ENCODE results near the gene UTY.

Gene UTY

DNA sequence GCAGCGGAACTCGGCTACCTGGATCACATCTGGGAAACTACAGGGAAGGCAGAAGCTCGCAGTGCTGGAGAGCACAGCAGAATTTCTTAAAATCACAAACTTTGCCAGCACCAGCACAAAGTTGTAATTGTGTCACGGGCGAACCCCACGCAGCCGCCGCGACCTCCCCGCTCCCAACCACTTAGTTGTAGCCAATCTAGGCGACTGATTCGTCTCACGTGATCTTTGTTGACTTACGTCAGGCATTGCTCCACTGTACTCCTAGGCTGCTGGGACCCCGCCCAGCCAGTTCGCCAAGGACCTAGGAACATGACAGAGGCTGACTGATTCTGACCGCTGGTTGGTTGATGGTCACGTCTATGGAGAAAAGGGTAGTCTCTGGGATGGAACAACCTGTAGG, at the start of gene UTY:
Gene UTY (minus strand): TSS at position 206 of the 400 bp plus-strand sequence. CDS start 368 bp downstream, outside the sequence.
- no peak for DNase-seq (ENCODE audit: low read depth)

DNA sequence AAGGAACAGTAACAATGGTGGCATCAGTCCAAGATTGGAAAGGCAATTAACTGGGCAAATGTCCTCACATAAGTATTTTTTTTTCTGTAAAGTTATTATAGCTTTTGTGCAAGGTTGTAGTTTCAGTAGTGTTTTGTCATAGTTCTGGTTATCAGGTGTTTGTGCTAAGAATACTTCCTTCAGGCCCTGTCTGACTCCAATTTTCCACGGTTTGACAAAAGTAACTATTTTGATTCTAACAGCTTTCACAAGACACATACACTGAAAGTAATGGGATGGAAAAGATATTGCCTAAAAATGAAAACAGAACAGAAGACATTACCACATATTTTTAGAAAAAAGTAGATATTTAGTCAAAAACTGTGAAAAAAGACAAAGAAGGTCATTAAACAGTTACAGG, 40.6 kb upstream of the UTY start:
- DNase-seq (ENCODE audit: low read depth), result no peak

GRCh38 chrY:13501215-13501614, 21.4 kb upstream of the UTY start:
- DNase-seq (ENCODE audit: low read depth), result no peak

- no peak for DNase-seq (ENCODE audit: low read depth)
Observed at GRCh38 chrY:13493737-13494136, 13.9 kb upstream of the UTY start.

- no peak for DNase-seq (ENCODE audit: low read depth)
Observed at GRCh38 chrY:13492408-13492807, 12.6 kb upstream of the UTY start.

DNA sequence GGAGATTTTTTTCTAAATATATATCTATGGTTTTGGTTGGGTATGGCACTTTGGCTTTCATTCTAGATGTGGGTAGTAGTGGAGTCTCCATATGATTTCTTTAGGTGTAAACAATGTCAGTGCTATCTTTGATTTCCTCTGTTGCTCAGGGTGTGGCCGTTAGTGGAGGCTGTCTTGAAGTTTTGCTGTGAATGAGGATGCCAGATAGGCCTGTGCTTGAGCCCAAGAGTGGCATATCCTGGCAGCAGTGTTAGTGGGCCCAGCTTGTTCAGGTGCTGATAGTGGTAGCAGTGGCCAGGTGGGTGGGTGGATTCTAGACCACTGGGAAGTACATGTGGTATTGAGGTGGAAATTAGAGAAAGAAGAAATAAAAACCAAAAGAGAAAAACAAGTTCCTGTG, 8.9 kb upstream of the UTY start:
- no peak for DNase-seq (ENCODE audit: low read depth)

DNA sequence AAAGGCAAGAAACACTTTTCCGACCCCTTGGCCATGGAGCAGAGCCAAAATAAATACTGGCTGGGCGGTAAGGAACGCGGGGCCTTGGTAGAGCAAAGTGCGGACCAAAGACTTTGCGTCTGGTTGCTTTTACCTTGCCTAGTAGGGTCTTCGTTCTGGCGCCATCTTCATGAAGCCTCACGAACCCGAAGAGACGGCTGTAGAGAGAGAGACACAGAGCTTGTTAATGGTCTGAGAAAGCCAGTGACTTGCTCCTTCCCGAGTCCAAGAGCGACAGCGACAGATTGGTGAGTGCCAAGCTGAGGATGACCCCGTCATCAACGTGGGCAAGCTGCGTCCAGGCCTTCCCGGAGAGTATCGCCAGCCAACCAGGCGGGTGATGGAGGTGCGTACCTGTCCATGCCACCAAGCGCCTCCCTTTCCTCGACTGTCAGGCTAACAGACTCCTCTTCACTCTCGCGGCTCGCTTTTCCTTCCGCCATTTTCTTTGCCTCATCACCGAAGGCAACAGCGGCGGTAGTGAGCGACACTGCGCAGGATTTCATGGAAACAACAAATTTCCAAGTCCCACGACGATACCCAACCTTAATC, 617 bp downstream of the UTY start:
- DNase-seq (ENCODE audit: low read depth), result no peak

DNA sequence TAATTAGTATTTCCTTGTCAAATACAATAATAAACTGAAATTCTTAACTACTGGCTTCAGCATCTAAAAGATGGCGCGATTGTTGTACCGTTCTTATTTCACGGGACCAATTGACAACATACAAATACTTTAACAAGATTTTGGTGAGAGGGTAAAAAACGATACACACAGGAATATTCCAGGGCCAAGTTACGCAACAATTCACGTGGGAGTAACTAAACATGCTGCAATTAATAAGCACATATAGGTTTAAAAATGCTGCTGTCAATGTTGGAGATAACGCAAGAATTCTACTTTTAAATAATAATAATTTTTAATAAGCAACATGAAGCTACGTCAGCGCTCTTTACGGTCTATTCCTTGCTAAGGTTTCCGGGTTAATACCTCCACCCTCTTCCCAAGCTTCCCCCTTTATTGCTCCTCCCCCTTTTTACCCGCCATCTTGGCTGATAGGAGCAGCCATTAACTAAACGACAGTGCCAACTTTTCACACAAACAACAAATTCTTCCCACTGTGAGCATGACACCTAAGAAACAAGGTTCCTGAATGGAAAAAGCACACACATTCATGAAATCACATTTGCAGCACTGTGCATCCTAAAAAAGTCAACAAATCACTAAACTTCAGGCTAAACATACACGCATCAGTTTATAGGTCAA, 1.6 kb downstream of the UTY start:
- no peak for DNase-seq (ENCODE audit: low read depth)

GRCh38 chrY:13474997-13475396, 4.8 kb downstream of the UTY start:
- no peak for DNase-seq (ENCODE audit: low read depth)

DNA sequence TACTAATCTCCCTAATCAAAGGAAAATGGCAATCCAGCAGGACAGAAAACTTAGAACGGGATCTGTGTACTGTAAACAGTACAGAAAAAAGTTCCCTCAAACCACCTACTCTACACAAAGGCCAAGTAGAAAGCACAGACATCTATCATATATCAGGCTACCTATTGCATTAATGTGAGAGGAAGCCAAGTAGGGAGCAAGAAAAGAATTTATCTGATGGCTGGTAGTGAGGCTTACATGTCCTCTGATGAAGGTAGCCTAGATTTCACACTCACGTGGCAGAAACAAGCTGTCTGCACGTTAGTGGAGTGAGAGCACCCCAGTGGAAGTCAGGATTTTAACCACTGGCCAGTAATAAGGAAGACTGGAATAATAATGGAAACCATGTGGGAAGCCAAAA, 28.3 kb downstream of the UTY start:
- no peak for DNase-seq (ENCODE audit: low read depth)

- DNase-seq (ENCODE audit: low read depth), result no peak
Observed at GRCh38 chrY:13450596-13451130, 29.2 kb downstream of the UTY start.

DNA sequence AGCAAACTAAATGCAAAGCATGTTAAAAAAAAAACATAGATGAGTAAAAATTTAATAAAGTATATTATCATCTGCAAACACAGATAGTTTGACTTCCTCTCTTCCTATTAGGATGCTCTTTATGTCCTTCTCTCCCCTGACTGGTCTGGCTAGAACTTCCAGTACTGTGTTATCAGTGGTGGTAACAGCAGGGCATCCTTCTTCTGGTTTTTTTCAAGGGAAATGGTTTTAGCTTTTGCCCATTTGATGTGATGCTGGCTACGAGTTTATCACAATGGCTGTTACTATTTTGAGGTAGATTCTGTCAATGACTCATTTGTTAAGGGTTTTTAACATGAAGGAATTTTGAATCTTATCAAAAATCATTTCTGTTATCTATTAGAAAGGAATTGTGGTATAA, 34.3 kb downstream of the UTY start:
- DNase-seq (ENCODE audit: low read depth), result no peak

DNA sequence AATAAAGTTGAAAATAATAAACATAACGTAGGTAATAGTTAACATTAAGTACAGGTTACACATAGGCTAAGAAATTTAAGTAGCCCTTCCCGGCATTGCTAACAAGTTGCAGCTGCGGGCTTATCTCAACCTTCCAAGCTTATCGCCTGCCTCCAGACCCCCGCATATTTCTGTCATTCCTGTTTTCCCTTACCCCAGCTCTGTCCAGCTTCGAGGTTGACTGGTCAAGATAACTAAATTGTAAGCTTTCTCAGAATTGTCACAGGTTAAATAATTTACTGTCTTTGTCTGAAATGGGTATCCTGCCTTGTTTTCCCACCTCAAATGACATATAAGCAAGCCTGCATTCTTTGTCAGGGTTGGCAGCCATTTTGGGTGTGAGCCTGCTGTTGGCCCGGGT, 36.7 kb downstream of the UTY start:
- no peak for DNase-seq (ENCODE audit: low read depth)

DNA sequence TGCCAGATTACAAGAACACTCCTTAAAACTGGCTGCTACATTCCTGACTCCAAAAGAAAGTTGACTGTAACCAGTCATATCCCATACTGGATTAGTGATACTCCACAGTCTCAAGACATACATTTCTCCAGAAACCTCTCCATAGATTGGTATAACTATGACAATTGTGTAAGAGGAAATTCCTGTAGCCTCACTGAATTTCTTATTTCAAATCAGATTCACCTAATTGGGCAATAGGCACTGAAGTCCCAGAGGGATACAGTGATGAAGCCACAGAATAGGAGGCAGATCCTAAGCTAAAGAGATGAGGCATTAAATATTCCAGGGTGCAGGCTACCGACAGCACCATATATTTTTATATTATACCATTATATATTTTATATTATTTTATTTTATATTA, 39.0 kb downstream of the UTY start:
- DNase-seq (ENCODE audit: low read depth), result no peak

GRCh38 chrY:13435968-13436937, 43.6 kb downstream of the UTY start:
- no peak for DNase-seq (ENCODE audit: low read depth)

GRCh38 chrY:13435206-13435967, 44.4 kb downstream of the UTY start:
- DNase-seq (ENCODE audit: low read depth), result no peak

DNA sequence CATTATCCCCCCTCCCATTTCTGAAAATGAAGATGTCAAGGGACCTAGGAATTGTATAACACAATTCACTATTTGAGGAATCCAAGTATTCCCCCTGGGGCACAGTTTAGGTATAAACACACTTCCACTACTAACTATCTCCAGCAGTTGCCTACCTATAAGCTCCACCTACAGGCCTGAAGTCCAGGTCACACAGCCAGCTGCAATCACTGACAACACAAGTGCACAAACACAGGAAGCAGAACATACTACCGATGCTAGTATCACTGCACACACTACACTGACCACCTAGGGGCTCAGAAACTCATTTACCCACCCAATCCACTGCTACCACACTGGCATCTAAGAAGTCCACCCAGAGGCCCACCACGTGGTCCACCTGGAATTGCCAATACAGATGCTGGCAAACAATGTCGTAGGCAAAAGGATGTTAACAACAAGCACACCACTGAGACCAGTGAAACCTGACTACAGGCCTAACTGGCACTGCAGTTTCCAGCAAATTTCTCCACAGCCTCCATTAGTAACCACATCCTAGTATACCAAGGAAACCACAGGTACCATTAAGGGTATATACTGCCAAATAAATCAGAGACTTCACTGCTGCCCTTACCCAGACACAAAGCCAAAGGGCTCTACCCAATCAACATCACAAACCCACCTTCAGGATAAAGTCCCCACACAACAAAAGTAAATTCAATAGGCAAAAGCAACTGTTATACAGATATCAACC, 47.4 kb downstream of the UTY start:
- no peak for DNase-seq (ENCODE audit: low read depth)

DNA sequence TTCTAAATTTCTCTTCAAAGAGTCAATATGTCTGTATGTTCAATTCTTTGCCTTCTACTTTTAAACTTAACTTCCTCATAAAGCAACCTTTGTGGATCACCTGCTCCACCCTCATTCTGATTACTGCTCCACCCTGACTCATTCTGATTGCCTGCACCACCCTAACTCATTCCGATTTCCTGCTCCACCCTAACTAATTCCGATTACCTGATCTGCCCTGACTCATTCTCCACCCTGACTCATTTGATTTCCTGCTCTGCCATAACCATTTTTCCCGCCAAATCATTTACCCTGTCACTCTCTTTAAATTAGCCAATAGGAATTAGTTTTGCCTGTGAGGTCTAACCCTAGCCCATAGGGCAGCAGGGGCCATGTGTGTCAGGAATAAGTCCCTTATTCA, 50.3 kb downstream of the UTY start:
- no peak for DNase-seq (ENCODE audit: low read depth)

DNA sequence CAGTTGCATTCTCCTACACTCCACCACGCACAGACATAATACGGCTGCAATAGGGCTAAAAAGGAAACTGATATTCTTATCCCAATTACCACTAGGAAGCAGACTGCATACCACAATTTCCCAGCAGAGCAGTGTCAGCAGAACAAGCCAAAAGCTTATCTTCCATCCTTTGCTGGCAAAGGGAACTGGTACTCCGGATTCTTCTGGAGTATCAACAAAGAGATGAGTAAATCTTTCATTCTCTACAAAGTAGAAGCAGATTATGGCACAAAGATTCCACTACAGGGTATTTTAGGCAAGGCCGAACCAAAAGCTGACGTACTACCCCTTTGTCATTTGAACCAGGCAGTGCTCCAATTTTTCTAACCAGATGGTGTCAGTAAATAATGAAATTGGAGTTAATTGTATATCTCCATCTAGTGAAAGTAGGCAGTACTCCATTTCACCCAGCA, 56.5 kb downstream of the UTY start:
- DNase-seq (ENCODE audit: low read depth), result no peak

DNA sequence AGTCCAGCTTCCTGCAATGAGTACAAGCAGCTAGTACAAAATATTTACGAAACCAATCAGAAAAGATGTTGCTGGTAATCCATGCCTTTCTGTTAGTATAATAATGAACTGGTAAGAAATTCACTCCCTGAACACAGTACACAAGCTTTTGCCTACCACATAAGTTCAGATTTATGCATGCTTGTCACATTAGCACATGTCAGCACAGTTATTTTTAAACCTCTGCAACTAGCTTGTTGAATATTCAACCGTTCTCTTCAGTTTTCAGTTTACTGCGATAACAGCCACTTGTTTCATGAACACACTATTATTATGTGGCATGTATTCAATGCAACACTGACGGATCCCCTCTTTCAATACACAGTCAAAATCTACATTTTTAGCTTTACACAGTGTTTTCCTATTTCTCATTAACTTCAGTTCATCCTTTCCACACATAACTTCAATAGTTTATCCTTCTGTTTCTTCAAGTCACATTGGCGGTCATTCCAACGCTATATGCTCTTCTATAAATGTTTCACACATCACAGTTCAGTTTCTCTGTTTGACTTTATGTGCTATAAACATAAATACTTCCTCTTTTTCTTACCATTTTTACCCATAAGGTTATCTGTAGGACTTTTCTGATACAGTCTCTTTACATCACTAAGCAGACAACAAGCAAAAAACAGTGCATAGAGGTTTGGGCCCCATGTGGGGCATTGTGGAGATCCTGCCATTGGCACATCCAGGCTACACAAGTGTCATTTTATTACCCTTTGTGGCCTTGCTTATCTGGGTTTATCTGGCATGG, 62.8 kb downstream of the UTY start:
- no peak for DNase-seq (ENCODE audit: low read depth)
